WERI-Rb-1 (cell line): Measurements from ENCODE around the gene COL19A1.

Experiments used
- DNase-seq: peaks from one replicate; pipeline ENCODE4 v3.0.0-alpha.2; 2020
- H3K27ac ChIP-seq: fragments of 250-450 bp; sonication (Bioruptor Pico); 2 replicates; pipeline ENCODE4 v1.5.1; 2020; ENCODE audit warnings: mild to moderate bottlenecking, moderate library complexity
- H3K27me3 ChIP-seq: fragments of 250-450 bp; sonication (Bioruptor Pico); 2 replicates; pipeline ENCODE4 v1.5.1; 2021; ENCODE audit warnings: mild to moderate bottlenecking, low read depth, moderate library complexity; ENCODE audit not compliant: insufficient read depth, severe bottlenecking
- H3K36me3 ChIP-seq: fragments of 250-450 bp; sonication (Bioruptor Pico); 2 replicates; pipeline ENCODE4 v1.5.1; 2020; ENCODE audit warnings: mild to moderate bottlenecking, moderate library complexity
- H3K4me3 ChIP-seq: 2 replicates; pipeline ENCODE4 v1.5.1; 2011; ENCODE audit warnings: low read depth, mild to moderate bottlenecking, control low read depth, low read length
- H3K9me3 ChIP-seq: fragments of 250-450 bp; sonication (Bioruptor Pico); 2 replicates; pipeline ENCODE4 v1.5.1; 2021; ENCODE audit warnings: mild to moderate bottlenecking, moderate library complexity; ENCODE audit not compliant: severe bottlenecking
- CTCF ChIP-seq: IDR thresholded peaks from 2 replicates; pipeline ENCODE4 v1.5.1; 2011; ENCODE audit warnings: low read depth, mild to moderate bottlenecking, control low read depth, inconsistent platforms, low read length

The COL19A1 gene

DNA sequence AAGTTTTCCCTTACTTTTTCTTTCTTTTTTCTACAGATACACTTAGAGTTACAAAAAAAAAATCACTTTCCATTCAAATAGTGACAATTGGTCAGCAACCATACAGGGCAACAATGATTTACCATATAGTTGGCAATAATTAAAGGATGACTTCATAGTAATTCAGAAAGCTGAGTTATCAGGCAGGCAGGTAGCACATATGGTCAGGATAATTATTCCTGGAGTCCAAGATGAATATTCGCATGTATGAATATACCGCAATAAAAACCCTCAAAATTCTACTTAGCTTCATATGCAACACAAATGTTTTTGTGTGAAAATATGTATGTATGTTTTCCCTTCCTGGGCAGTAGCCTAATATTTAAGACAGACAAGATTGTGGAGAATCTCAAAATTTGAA, 34.5 kb downstream of the COL19A1 start:
- no peaks in the 10 kb centered on the region for H3K36me3 ChIP-seq
- no peak overlapping the region for H3K27ac ChIP-seq
- H3K27me3 ChIP-seq = no peaks in the 10 kb centered on the region
- H3K4me3 ChIP-seq = no peak overlapping the region
- TF ChIP-seq CTCF = no peak
- DNase-seq = no peak
- H3K9me3 ChIP-seq = no peaks in the 10 kb centered on the region

GRCh38 chr6:69901361-69901760, 35.0 kb downstream of the COL19A1 start:
- H3K4me3 ChIP-seq = no peak overlapping the region
- no peaks in the 10 kb centered on the region for H3K27me3 ChIP-seq
- no peaks in the 10 kb centered on the region for H3K36me3 ChIP-seq
- no peak for TF ChIP-seq CTCF
- no peak overlapping the region for H3K27ac ChIP-seq
- no peak for DNase-seq
- no peaks in the 10 kb centered on the region for H3K9me3 ChIP-seq

GRCh38 chr6:69907981-69908498, 41.7 kb downstream of the COL19A1 start:
- DNase-seq = no peak

DNA sequence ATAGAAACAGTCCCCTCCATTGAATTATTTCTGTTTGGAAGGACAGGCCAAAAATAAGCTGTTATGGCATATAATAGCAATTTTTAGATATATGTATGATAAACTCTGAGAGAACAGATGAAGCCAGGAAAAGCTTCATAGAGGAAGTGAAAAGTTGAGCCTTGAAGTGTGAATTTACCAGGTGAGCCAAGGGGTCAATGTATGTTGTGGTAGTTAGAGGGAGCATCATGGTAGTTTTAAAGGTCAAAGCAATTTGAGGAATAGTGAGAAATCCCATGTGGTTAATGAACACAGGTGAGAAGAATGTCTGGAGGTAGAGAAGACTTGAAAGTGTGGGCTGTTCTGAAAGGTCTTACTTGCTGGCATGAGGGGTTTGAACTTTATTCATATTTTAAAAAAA, 47.0 kb downstream of the COL19A1 start:
- Histone ChIP-seq H3K9me3 (no peaks in the 10 kb centered on the region), H3K36me3 (no peaks in the 10 kb centered on the region), H3K27ac (no peak overlapping the region), H3K27me3 (no peaks in the 10 kb centered on the region), H3K4me3 (no peak overlapping the region)
- TF ChIP-seq CTCF = no peak
- DNase-seq = no peak

More at GRCh38 chr6:69907981-69908498, 41.7 kb downstream of the COL19A1 start:
- Histone ChIP-seq H3K27ac (no peak overlapping the region), H3K4me3 (no peak overlapping the region), H3K27me3 (no peaks in the 10 kb centered on the region), H3K36me3 (no peaks in the 10 kb centered on the region), H3K9me3 (no peaks in the 10 kb centered on the region)
- no peak for TF ChIP-seq CTCF

DNA sequence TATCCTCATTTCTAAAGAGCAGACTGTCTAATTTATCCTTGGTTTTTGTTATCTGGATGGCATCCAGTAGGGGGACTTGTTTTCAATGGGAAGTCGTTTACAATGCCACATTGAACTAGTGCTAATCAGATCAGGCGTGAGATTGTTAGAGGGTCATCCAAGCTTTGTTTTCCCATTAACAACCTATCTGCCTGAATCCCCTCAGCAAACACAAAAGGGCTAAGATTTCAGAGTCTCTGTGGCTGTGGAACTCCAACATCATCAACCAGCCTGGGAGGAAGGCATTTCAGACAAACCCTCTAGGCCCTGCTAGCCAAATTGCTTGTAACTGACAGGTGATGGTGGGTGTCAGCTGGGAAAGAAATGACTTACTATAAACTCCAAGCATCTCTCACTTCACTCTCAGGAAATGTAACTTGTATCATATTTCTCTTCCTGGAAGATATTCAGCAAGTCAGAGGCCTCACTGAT, 47.7 kb downstream of the COL19A1 start:
- H3K9me3 ChIP-seq = no peaks in the 10 kb centered on the region
- H3K4me3 ChIP-seq = no peak overlapping the region
- no peak for DNase-seq
- H3K36me3 ChIP-seq = no peaks in the 10 kb centered on the region
- H3K27ac ChIP-seq = no peak overlapping the region
- no peaks in the 10 kb centered on the region for H3K27me3 ChIP-seq
- TF ChIP-seq CTCF = no peak

DNA sequence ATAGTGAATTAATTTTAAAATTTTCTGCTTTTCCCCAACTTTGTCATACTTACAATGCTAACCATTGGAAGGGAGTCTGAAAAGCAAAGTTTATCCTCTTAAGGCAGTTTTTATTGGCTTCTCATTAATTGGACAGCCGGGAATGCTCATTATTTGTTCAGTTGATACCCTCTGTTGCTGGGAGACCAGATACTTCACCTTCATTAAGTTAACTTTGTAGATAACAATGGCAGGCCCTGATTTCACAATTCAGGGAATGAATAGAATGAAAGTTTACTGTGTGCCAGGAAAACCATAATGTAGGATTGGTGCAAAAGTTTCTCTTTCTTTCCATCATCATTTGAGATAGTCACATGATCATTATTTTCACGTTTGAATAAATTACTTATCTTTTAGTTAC, 49.0 kb downstream of the COL19A1 start:
- H3K27ac ChIP-seq = no peak overlapping the region
- no peaks in the 10 kb centered on the region for H3K27me3 ChIP-seq
- TF ChIP-seq CTCF = no peak
- DNase-seq = no peak
- no peaks in the 10 kb centered on the region for H3K9me3 ChIP-seq
- no peak overlapping the region for H3K4me3 ChIP-seq
- H3K36me3 ChIP-seq = no peaks in the 10 kb centered on the region
